Loucy (cell line): ENCODE data around the gene PLAC8.
A peak's percentile ranks its signal among the peaks of the same experiment; 100 is the strongest.

Experiments
- H2AFZ ChIP-seq: fragments of 200-600 bp; sonication (generic); 2 replicates; pipeline ENCODE4 v1.6.0; 2016; ENCODE audit warnings: antibody characterized with exemption, mild to moderate bottlenecking, low read length, moderate library complexity
- H3F3A ChIP-seq: fragments of 200-600 bp; 2 replicates; pipeline ENCODE4 v1.6.0; 2016; ENCODE audit warnings: antibody characterized with exemption, low read depth, mild to moderate bottlenecking
- H3K27me3 ChIP-seq: fragments of 200-600 bp; sonication (generic); 2 replicates; pipeline ENCODE4 v1.6.1; 2014; ENCODE audit warnings: low read length, mild to moderate bottlenecking; ENCODE audit not compliant: insufficient read depth, poor library complexity, severe bottlenecking
- H3K36me3 ChIP-seq: fragments of 200-600 bp; sonication (generic); 2 replicates; pipeline ENCODE4 v1.6.1; 2016; ENCODE audit warnings: low read length; ENCODE audit not compliant: insufficient read depth
- H3K4me1 ChIP-seq: fragments of 200-600 bp; sonication (generic); 2 replicates; pipeline ENCODE4 v1.5.1; 2014; ENCODE audit warnings: low read length, mild to moderate bottlenecking; ENCODE audit not compliant: insufficient read depth, poor library complexity, severe bottlenecking
- H3K4me2 ChIP-seq: fragments of 200-600 bp; sonication (generic); 2 replicates; pipeline ENCODE4 v1.6.0; 2014; ENCODE audit warnings: antibody characterized with exemption, low read length, low read depth, mild to moderate bottlenecking; ENCODE audit not compliant: poor library complexity, severe bottlenecking
- H3K4me3 ChIP-seq: fragments of 200-600 bp; sonication (generic); 2 replicates; pipeline ENCODE4 v1.5.1; 2014; ENCODE audit warnings: low read length, mild to moderate bottlenecking, mixed read lengths; ENCODE audit not compliant: poor library complexity, severe bottlenecking
- H3K79me2 ChIP-seq: fragments of 200-600 bp; sonication (generic); 2 replicates; pipeline ENCODE4 v1.6.1; 2014; ENCODE audit warnings: low read length; ENCODE audit not compliant: insufficient read depth
- H3K9ac ChIP-seq: fragments of 200-600 bp; sonication (generic); 2 replicates; pipeline ENCODE4 v1.6.0; 2014; ENCODE audit warnings: mild to moderate bottlenecking, low read depth, low read length, moderate library complexity; ENCODE audit not compliant: poor library complexity, severe bottlenecking
- H3K9me2 ChIP-seq: fragments of 200-600 bp; sonication (generic); replicated peaks from 2 replicates; pipeline ENCODE4 v1.6.1; 2016; ENCODE audit warnings: low read depth, low read length, mixed read lengths
- H3K9me3 ChIP-seq: fragments of 200-600 bp; sonication (generic); 2 replicates; pipeline ENCODE4 v1.6.1; 2014; ENCODE audit warnings: mild to moderate bottlenecking, antibody characterized with exemption, low read length, low read depth; ENCODE audit not compliant: insufficient read depth
- H4K20me1 ChIP-seq: fragments of 200-600 bp; sonication (generic); 2 replicates; pipeline ENCODE4 v1.6.0; 2014; ENCODE audit warnings: antibody characterized with exemption, low read length, mild to moderate bottlenecking; ENCODE audit not compliant: insufficient read depth, poor library complexity, severe bottlenecking
- EZH2phosphoT487 ChIP-seq: fragments of 200-600 bp; IDR thresholded peaks from 2 replicates; pipeline ENCODE4 v1.6.1; 2018; ENCODE audit warnings: antibody characterized with exemption, mild to moderate bottlenecking, moderate library complexity, borderline replicate concordance
- TF ChIP-seq, protein P1 (sequence below): fragments of 200-600 bp; sonication (generic); conservative IDR thresholded peaks from 2 replicates; pipeline ENCODE4 v1.5.1; 2014; ENCODE audit warnings: mild to moderate bottlenecking, antibody characterized with exemption, low read length

The PLAC8 gene

DNA sequence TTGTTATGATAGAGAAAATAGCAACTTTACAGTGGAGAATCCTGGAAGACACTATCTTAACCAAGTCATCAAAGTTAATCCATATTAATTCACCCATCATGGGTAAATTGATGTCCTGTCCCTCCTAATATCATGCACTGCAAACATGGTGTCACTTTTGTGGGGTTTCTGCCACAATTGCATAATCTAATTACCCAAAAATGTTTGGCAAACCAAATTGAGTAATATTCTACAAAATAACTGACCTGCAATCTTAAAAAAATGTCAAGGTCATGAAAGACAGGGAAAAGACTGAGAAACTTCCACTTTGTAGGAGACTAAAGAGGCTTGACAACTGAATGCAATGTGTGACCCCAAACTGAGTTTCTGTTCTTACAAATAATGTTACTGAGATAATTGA lies 37.1 kb upstream of the PLAC8 start:
- H3K36me3 ChIP-seq, result no peaks in the 10 kb centered on the region
- H4K20me1 ChIP-seq, result no peaks in the 10 kb centered on the region
- no peak overlapping the region for H3K9ac ChIP-seq
- TF ChIP-seq, protein P1, sequence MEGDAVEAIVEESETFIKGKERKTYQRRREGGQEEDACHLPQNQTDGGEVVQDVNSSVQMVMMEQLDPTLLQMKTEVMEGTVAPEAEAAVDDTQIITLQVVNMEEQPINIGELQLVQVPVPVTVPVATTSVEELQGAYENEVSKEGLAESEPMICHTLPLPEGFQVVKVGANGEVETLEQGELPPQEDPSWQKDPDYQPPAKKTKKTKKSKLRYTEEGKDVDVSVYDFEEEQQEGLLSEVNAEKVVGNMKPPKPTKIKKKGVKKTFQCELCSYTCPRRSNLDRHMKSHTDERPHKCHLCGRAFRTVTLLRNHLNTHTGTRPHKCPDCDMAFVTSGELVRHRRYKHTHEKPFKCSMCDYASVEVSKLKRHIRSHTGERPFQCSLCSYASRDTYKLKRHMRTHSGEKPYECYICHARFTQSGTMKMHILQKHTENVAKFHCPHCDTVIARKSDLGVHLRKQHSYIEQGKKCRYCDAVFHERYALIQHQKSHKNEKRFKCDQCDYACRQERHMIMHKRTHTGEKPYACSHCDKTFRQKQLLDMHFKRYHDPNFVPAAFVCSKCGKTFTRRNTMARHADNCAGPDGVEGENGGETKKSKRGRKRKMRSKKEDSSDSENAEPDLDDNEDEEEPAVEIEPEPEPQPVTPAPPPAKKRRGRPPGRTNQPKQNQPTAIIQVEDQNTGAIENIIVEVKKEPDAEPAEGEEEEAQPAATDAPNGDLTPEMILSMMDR, result no peak
- TF ChIP-seq EZH2phosphoT487, result no peak
- no peaks in the 10 kb centered on the region for H3F3A ChIP-seq
- H2AFZ ChIP-seq, result no peak overlapping the region
- no peaks in the 10 kb centered on the region for H3K9me2 ChIP-seq
- no peaks in the 10 kb centered on the region for H3K79me2 ChIP-seq
- no peaks in the 10 kb centered on the region for H3K27me3 ChIP-seq
- H3K4me2 ChIP-seq, result no peak overlapping the region
- H3K9me3 ChIP-seq, result no peaks in the 10 kb centered on the region
- peaks cover 11% of the 10 kb centered on the region for H3K4me1 ChIP-seq
- H3K4me3 ChIP-seq, result no peak overlapping the region

DNA sequence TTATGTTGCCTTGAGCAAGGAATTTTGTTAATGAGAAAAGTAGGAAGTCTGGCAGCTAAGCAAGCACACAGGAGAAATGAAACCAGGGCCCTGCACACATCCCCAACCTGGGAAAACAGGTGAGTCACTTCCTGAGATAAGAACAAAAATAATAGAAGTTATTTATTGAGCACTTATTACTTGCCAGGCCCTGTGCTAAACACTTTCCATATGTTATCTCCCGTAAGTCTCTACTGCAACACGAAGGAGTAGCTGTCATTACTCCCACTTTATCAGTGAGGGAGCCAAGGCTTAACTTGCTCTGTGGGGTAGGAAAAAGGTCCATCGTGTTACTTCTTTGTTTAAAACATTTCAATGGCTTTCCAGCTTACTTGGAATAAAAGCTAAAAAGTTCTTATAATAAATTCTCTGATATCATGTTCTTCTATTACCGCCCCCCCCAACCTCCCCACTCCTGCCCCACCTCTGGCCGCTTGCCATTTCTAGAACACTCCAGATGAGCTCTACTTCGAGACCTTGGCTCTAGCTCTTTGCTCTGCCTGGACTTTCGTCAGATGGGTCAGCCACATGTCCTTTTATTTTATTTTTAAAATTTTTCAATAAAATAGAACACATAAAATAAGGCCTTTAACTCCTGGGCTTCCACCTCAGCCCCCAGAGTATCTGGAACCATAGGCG lies 36.3 kb upstream of the PLAC8 start:
- no peaks in the 10 kb centered on the region for H3K79me2 ChIP-seq
- peaks cover 11% of the 10 kb centered on the region for H3K4me1 ChIP-seq
- H3K27me3 ChIP-seq, result no peaks in the 10 kb centered on the region
- H3K9ac ChIP-seq, result no peak overlapping the region
- no peak overlapping the region for H2AFZ ChIP-seq
- no peaks in the 10 kb centered on the region for H3F3A ChIP-seq
- H3K4me2 ChIP-seq, result no peak overlapping the region
- TF ChIP-seq, protein P1, result no peak
- TF ChIP-seq EZH2phosphoT487, result no peak
- no peaks in the 10 kb centered on the region for H3K9me2 ChIP-seq
- H4K20me1 ChIP-seq, result no peaks in the 10 kb centered on the region
- H3K4me3 ChIP-seq, result no peak overlapping the region
- H3K9me3 ChIP-seq, result no peaks in the 10 kb centered on the region
- H3K36me3 ChIP-seq, result no peaks in the 10 kb centered on the region

DNA sequence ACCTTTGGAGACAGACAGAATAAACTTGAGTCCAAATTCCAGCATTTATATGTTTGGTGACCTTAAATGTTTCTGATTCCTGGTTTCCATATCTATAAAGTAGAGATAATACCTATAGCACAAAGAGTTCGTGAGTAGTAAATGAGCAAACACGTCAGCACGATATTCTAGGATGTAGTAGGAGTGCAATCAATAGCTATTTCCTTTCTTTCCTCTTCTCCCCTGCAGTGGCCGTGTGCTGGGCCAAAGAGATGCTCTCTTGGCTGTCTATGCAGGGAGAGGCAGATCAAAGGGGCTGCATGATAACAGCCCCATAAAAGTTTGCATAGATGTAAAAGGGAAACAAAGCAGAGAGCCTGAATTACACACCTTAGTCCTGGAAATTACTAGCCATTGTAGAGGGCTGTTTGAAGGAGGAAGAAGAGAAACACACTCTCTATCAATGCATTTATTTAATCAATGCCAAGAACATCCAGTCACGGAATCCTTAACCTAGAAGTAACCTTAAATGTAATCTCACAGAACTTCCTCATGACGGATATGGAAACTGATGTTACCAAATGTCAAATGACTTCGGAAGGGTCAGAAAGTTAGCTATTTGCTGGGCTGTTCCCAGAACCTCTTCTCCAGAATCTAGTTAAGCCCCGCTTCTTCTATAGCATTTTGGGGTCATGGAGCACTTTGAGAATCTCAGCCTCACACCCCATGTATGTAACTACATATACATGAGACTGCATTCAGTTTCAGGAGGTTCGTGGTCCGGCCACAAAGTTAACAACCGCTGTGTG lies 35.5 kb upstream of the PLAC8 start:
- no peaks in the 10 kb centered on the region for H4K20me1 ChIP-seq
- no peak overlapping the region for H3K4me3 ChIP-seq
- H3K36me3 ChIP-seq, result no peaks in the 10 kb centered on the region
- H3K4me1 ChIP-seq, result peaks cover 11% of the 10 kb centered on the region
- H3F3A ChIP-seq, result no peaks in the 10 kb centered on the region
- TF ChIP-seq, protein P1, result no peak
- TF ChIP-seq EZH2phosphoT487, result no peak
- H2AFZ ChIP-seq, result 0 out of 2 replicates have a peak overlapping the region, but pooled peaks have one; percentile 16
- no peaks in the 10 kb centered on the region for H3K27me3 ChIP-seq
- H3K79me2 ChIP-seq, result no peaks in the 10 kb centered on the region
- H3K9ac ChIP-seq, result no peak overlapping the region
- H3K9me2 ChIP-seq, result no peaks in the 10 kb centered on the region
- H3K9me3 ChIP-seq, result no peaks in the 10 kb centered on the region
- H3K4me2 ChIP-seq, result no peak overlapping the region
